Tibial artery (tissue), 4 donors: ENCODE results near the gene TKT.

Experiments used
- DNase-seq, 2 donors: peaks; one replicate each; pipeline ENCODE4 v3.0.0-alpha.2; 2019
- H3K27ac ChIP-seq, 2 donors: fragments of 200-600 bp; sonication (generic) in 1 of 2; 1 replicate in 1 of 2; 2 replicates in 1 of 2; pipeline ENCODE4 v1.5.1; 2018 to 2019; ENCODE audit warnings: mild to moderate bottlenecking in 1 of 2
- H3K27me3 ChIP-seq, 2 donors: fragments of 200-600 bp; sonication (generic) in 1 of 2; one replicate each; pipeline versions ENCODE4 v1.5.1 to v1.6.0; 2016 to 2019
- H3K36me3 ChIP-seq, 3 donors: fragments of 200-600 bp; sonication (generic) in 2 of 3; one replicate each; pipeline ENCODE4 v1.5.1; 2016 to 2019; ENCODE audit warnings: mild to moderate bottlenecking in 2 of 3
- H3K4me1 ChIP-seq, 4 donors: fragments of 200-600 bp; sonication (generic) in 2 of 4; 1 replicate in 3 of 4; 2 replicates in 1 of 4; pipeline ENCODE4 v1.5.1; 2016 to 2019
- H3K4me3 ChIP-seq, 2 donors: fragments of 200-600 bp; sonication (generic) in 1 of 2; 1 replicate in 1 of 2; 2 replicates in 1 of 2; pipeline ENCODE4 v1.5.1; 2018 to 2019; ENCODE audit warnings: mild to moderate bottlenecking in 2 of 2
- H3K9me3 ChIP-seq, 3 donors: fragments of 200-600 bp; sonication (generic) in 1 of 3; one replicate each; pipeline ENCODE4 v1.5.1; 2016 to 2019
- CTCF ChIP-seq, 2 experiments: fragments of 200-600 bp in 1 of 2; fragments of 450-650 bp in 1 of 2; IDR thresholded peaks; one replicate each; pipeline ENCODE4 v1.5.1; 2017 to 2019; ENCODE audit warnings: antibody characterized with exemption in 2 of 2, mild to moderate bottlenecking in 1 of 2, moderate library complexity in 1 of 2
- intact Hi-C: fragments of 100-400 bp; cut with DNase I; formaldehyde crosslinking; loops from one replicate; pipeline ENCODE4 v1.15.0; 2023; ENCODE audit warnings: low total_unique reads

The TKT gene

DNA sequence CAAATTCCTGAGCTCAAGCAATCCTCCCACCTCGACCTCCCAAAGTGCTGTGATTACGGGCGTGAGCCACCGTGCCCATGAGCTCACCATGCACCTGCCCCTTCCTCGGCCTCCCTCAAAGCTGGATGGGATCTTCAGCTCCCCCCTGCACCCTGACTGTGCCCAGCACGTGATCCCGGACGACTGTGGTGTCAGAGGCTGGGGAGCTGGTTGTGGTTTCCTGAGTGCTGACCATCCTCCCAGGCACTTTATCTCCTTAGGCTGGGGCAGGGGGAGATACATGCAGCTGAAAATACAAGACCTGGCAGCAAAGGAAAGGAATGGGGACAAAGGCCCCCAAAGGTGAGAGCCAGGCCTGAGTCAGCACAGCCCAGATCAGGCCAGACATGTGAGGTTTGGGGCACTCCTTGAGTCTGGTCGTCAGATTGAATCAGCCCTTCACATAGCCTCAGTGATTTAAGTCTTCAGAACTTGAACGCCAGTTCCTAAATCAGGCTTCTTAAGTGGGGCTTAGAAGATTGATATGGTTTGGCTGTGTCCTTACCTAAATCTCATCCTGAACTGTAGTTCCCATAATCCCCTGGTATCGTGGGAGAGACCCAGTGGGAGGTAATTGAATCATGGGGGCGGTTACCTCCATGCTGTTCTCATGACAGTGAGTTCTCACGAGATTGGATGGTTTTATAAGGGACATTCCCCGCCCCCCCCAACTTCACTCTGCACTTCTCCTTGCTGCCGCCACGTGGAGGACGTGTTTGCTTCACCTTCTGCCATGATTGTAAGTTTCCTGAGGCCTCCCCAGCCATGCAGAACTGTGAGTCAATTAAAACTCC, 59.0 kb downstream of the TKT start:
- H3K27ac ChIP-seq: no peak overlapping the region
- peaks cover 0 to 36% (median 31%) of the 10 kb centered on the region in 4 donors for H3K4me1 ChIP-seq
- intact Hi-C loops: loop anchor here (1.0 to 2.0 kb wide), 2 partner anchors 61 to 82 kb away; no protein-coding TSS in a partner anchor
- no peaks in the 10 kb centered on the region for H3K9me3 ChIP-seq
- peaks cover 0 to 5% (median 5%) of the 10 kb centered on the region in 3 donors for H3K36me3 ChIP-seq
- H3K27me3 ChIP-seq: peaks cover 0 to 3% of the 10 kb centered on the region in 2 donors
- DNase-seq: no peak
- no peak for TF ChIP-seq CTCF (IDR thresholded peaks at IDR 0.05)
- H3K4me3 ChIP-seq: no peak overlapping the region

DNA sequence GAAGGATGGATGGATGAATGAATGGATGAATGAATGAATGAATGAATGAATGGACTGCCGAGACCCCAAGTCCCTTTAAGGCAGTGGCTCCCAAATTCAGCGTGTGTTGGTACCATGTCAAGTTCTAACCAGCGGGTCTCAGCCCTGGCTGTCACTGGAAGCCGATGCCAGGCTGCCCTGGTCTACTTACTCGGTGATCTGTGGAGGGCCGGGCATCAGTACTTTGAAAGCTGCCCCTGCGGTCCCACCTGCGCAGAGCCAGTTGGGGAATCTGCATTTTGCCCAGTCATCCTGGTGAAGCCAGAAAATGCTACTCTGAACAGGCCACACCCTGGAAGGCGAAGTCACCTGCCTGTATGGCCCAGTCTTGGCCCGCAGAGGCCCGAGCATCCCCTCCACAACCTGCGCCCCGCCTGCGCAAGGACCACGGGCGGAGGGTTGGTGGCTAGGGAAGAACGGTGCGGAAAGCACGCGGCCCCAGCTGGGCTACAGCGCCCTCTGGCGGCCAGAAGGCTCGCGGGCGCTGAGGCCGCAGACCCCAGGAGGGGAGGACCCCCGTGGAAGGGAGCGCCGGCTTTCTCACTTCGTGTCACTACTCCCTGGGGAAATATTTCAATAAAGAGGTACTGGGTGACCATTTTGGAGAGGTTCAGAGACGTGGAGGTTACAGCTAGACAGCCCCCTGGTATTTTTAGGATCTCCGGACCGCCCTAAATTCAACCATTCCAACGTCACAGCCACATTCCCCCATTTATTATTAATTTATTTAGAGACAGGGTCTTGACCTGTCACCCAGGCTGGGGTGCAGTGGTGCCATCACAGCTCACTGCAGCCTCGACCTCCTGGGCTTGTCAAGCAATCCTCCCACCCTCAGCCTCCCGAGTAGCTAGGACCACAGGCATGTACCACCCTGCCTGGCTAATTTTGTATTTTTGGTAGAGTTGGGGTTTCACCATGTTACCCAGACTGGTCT, 59.9 kb downstream of the TKT start:
- peaks cover 0 to 14% (median 8%) of the 10 kb centered on the region in 3 donors for H3K36me3 ChIP-seq
- H3K27me3 ChIP-seq: no peaks in the 10 kb centered on the region
- peak in 1 of 2 donors; percentile 41 for DNase-seq
- intact Hi-C loops: loop anchor here (1.0 to 2.0 kb wide), 2 partner anchors 61 to 81 kb away; no protein-coding TSS in a partner anchor
- no peaks in the 10 kb centered on the region for H3K9me3 ChIP-seq
- H3K27ac ChIP-seq: no peak overlapping the region
- H3K4me1 ChIP-seq: peaks cover 0 to 36% (median 31%) of the 10 kb centered on the region in 4 donors
- H3K4me3 ChIP-seq: no peak overlapping the region
- peak; percentile 98 to 99 for TF ChIP-seq CTCF (IDR thresholded peaks at IDR 0.05)

GRCh38 chr3:53195066-53195450, 60.8 kb downstream of the TKT start:
- no peak for TF ChIP-seq CTCF (IDR thresholded peaks at IDR 0.05)
- H3K27ac ChIP-seq: peak overlapping the region; percentile 72 to 79
- no peaks in the 10 kb centered on the region for H3K27me3 ChIP-seq
- H3K9me3 ChIP-seq: no peaks in the 10 kb centered on the region
- DNase-seq: no peak
- intact Hi-C loops: no loop called here
- H3K4me3 ChIP-seq: no peak overlapping the region
- H3K4me1 ChIP-seq: peaks cover 0 to 36% (median 31%) of the 10 kb centered on the region in 4 donors
- H3K36me3 ChIP-seq: peaks cover 3 to 22% (median 16%) of the 10 kb centered on the region in 3 donors

GRCh38 chr3:53194210-53195065, 61.4 kb downstream of the TKT start:
- no peak for TF ChIP-seq CTCF (IDR thresholded peaks at IDR 0.05)
- Histone ChIP-seq H3K27me3 (no peaks in the 10 kb centered on the region), H3K27ac (peak overlapping the region; percentile 72 to 79), H3K4me3 (no peak overlapping the region), H3K36me3 (peaks cover 9 to 28% (median 22%) of the 10 kb centered on the region in 3 donors), H3K4me1 (peaks cover 0 to 36% (median 31%) of the 10 kb centered on the region in 4 donors), H3K9me3 (no peaks in the 10 kb centered on the region)
- peak; percentile 38 to 86 for DNase-seq
- intact Hi-C loops: no loop called here
